Activated B cell treated with CpG ODN at 0.5 μM for 24 hours (primary cell): ENCODE measurements around the gene SELENON. TPM values are rescaled to one million over a fixed set of nuclear protein-coding genes. Genes with fewer than 3 reads are reported as not detected.

Experiments used
- ATAC-seq: fragments of 200-7000 bp; cut with Tn5 transposase; one replicate; pipeline ENCODE4 v1.10.0; 2021; ENCODE audit warnings: low read depth, mild to moderate bottlenecking, moderate library complexity
- CTCF ChIA-PET: fragments of 350-600 bp; sonication (Branson Sonifier 250); formaldehyde crosslinking; loops from one replicate; lab custom pipeline; 2021; ENCODE audit warnings: antibody characterized with exemption; lab: Charles Lee
- POLR2A ChIA-PET: fragments of 350-600 bp; sonication (Branson Sonifier 250); formaldehyde crosslinking; loops from one replicate; lab custom pipeline; 2021; ENCODE audit warnings: antibody characterized with exemption; lab: Charles Lee
- DNase-seq: peaks from one replicate; pipeline ENCODE4 v3.0.0; 2022
- H3K27ac Mint-ChIP-seq: one replicate; pipeline ENCODE4 v1.8.0; 2020; ENCODE audit warnings: mixed read lengths
- H3K27me3 Mint-ChIP-seq: one replicate; pipeline ENCODE4 v1.8.0; 2021; ENCODE audit warnings: mixed read lengths
- H3K36me3 Mint-ChIP-seq: one replicate; pipeline ENCODE4 v1.8.0; 2021; ENCODE audit warnings: low read depth, mixed read lengths
- H3K4me1 Mint-ChIP-seq: one replicate; pipeline ENCODE4 v1.8.0; 2021; ENCODE audit warnings: mixed read lengths
- H3K4me3 Mint-ChIP-seq: one replicate; pipeline ENCODE4 v1.8.0; 2020; ENCODE audit warnings: mild to moderate bottlenecking, mixed read lengths
- H3K9me3 Mint-ChIP-seq: one replicate; pipeline ENCODE4 v1.8.0; 2020; ENCODE audit warnings: mixed read lengths
- CTCF ChIP-seq: fragments of 200-600 bp; IDR thresholded peaks from one replicate; pipeline ENCODE4 v1.8.0; 2022; ENCODE audit warnings: antibody characterized with exemption, mild to moderate bottlenecking
- intact Hi-C: fragments of 100-400 bp; cut with micrococcal nuclease; formaldehyde crosslinking; loops from one replicate; pipeline ENCODE4 v1.15.1; 2024
- total RNA-seq: library from RNA; stranded (reverse); gene quantifications from 2 replicates; pipeline ENCODE4 v1.2.3, GENCODE V29; 2022

The SELENON gene
- total RNA-seq, 1 donor from 2014 or later = 15.1 TPM

GRCh38 chr1:25848531-25848930 is 48.5 kb downstream of the SELENON start:
- no peak overlapping the region for H3K4me3 Mint-ChIP-seq
- no peak overlapping the region for H3K27ac Mint-ChIP-seq
- POLR2A ChIA-PET = no interaction called here
- ATAC-seq (no peak), DNase-seq (no peak)
- intact Hi-C loops = no loop called here
- no peak for TF ChIP-seq CTCF
- CTCF ChIA-PET = no interaction called here
- peaks cover 5% of the 10 kb centered on the region for H3K4me1 Mint-ChIP-seq
- H3K27me3 Mint-ChIP-seq = no peaks in the 10 kb centered on the region
- peaks cover 2% of the 10 kb centered on the region for H3K9me3 Mint-ChIP-seq
- no peaks in the 10 kb centered on the region for H3K36me3 Mint-ChIP-seq

GRCh38 chr1:25854554-25854953 is 54.6 kb downstream of the SELENON start:
- no peak overlapping the region for H3K4me3 Mint-ChIP-seq
- no peaks in the 10 kb centered on the region for H3K27me3 Mint-ChIP-seq
- no peak for DNase-seq
- H3K4me1 Mint-ChIP-seq = peaks cover 11% of the 10 kb centered on the region
- ChIA-PET CTCF (no interaction called here), POLR2A (no interaction called here)
- H3K36me3 Mint-ChIP-seq = peaks cover 1% of the 10 kb centered on the region
- no peak for TF ChIP-seq CTCF
- no peak overlapping the region for H3K27ac Mint-ChIP-seq
- no peak for ATAC-seq
- peaks cover 2% of the 10 kb centered on the region for H3K9me3 Mint-ChIP-seq
- intact Hi-C loops = no loop called here

GRCh38 chr1:25856856-25857255 is 56.9 kb downstream of the SELENON start:
- no peak overlapping the region for H3K4me3 Mint-ChIP-seq
- peaks cover 28% of the 10 kb centered on the region for H3K4me1 Mint-ChIP-seq
- H3K9me3 Mint-ChIP-seq = no peaks in the 10 kb centered on the region
- CTCF ChIA-PET = no interaction called here
- H3K27ac Mint-ChIP-seq = no peak overlapping the region
- DNase-seq (no peak), ATAC-seq (no peak)
- intact Hi-C loops = no loop called here
- H3K27me3 Mint-ChIP-seq = no peaks in the 10 kb centered on the region
- H3K36me3 Mint-ChIP-seq = peaks cover 3% of the 10 kb centered on the region
- TF ChIP-seq CTCF = no peak
- POLR2A ChIA-PET = no interaction called here

GRCh38 chr1:25858494-25858893 is 58.5 kb downstream of the SELENON start:
- DNase-seq (no peak), ATAC-seq (no peak)
- ChIA-PET POLR2A (interaction anchor here (1.4 kb wide), 1 partner anchor 16 kb away, joined by 5 read pairs; no protein-coding TSS in a partner anchor), CTCF (no interaction called here)
- Mint-ChIP-seq H3K4me1 (peaks cover 28% of the 10 kb centered on the region), H3K36me3 (peaks cover 3% of the 10 kb centered on the region), H3K27me3 (no peaks in the 10 kb centered on the region), H3K9me3 (no peaks in the 10 kb centered on the region), H3K27ac (no peak overlapping the region), H3K4me3 (peak overlapping the region; percentile 91)
- TF ChIP-seq CTCF = no peak
- intact Hi-C loops = loop anchor here (2.0 kb wide), 1 partner anchor 38 kb away; no protein-coding TSS in a partner anchor

GRCh38 chr1:25858906-25859789 is 59.2 kb downstream of the SELENON start, which contains the start of gene AUNIP:
Gene AUNIP, minus strand, starts transcription at chr1:25859457. Its CDS starts 100 bp downstream, at chr1:25859357.
- Mint-ChIP-seq H3K4me1 (peaks cover 28% of the 10 kb centered on the region), H3K27ac (peak within 1 kb of the TSS; percentile 94), H3K9me3 (no peaks in the 10 kb centered on the region), H3K36me3 (peaks cover 3% of the 10 kb centered on the region), H3K27me3 (no peaks in the 10 kb centered on the region), H3K4me3 (peak within 1 kb of the TSS; percentile 91)
- peak; percentile 90 for DNase-seq
- ChIA-PET POLR2A (interaction anchor here (1.0 to 1.4 kb wide), 2 partner anchors 17 to 429 kb away, joined by 3 to 5 read pairs; partner anchors contain the start of gene MACO1), CTCF (no interaction called here)
- peak; percentile 99 for ATAC-seq
- no peak for TF ChIP-seq CTCF
- intact Hi-C loops = loop anchor here (1.0 to 2.0 kb wide), 5 partner anchors 16 to 139 kb away; partner anchors contain the start of genes PAFAH2, PAQR7 and STMN1
